ENCODE results near the gene PRRX2.

GRCh38 chr9:129755151-129755550, 89.7 kb downstream of the PRRX2 start:
- TF ChIP-seq, protein P1, sequence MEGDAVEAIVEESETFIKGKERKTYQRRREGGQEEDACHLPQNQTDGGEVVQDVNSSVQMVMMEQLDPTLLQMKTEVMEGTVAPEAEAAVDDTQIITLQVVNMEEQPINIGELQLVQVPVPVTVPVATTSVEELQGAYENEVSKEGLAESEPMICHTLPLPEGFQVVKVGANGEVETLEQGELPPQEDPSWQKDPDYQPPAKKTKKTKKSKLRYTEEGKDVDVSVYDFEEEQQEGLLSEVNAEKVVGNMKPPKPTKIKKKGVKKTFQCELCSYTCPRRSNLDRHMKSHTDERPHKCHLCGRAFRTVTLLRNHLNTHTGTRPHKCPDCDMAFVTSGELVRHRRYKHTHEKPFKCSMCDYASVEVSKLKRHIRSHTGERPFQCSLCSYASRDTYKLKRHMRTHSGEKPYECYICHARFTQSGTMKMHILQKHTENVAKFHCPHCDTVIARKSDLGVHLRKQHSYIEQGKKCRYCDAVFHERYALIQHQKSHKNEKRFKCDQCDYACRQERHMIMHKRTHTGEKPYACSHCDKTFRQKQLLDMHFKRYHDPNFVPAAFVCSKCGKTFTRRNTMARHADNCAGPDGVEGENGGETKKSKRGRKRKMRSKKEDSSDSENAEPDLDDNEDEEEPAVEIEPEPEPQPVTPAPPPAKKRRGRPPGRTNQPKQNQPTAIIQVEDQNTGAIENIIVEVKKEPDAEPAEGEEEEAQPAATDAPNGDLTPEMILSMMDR (IDR thresholded peaks at IDR 0.05): no peak
- TF ChIP-seq POLR2A (IDR thresholded peaks at IDR 0.05) (no peak), POLR2AphosphoS5 (IDR thresholded peaks at IDR 0.05) (no peak), EP300 (IDR thresholded peaks at IDR 0.05) (no peak)

Data from upper lobe of left lung (tissue), 4 donors.